NCI-H2081 (cell line): ENCODE results near the gene SORCS1.

ENCODE experiments used
- DNase-seq, 2 experiments: peaks; one replicate each; lab custom pipeline; 2025; lab: John Stamatoyannopoulos, UW

SORCS1 gene

GRCh38 chr10:106577756-106578155 lies 586.8 kb downstream of the SORCS1 start:
- no peak for DNase-seq

GRCh38 chr10:106577266-106577665 lies 587.2 kb downstream of the SORCS1 start:
- no peak for DNase-seq

DNA sequence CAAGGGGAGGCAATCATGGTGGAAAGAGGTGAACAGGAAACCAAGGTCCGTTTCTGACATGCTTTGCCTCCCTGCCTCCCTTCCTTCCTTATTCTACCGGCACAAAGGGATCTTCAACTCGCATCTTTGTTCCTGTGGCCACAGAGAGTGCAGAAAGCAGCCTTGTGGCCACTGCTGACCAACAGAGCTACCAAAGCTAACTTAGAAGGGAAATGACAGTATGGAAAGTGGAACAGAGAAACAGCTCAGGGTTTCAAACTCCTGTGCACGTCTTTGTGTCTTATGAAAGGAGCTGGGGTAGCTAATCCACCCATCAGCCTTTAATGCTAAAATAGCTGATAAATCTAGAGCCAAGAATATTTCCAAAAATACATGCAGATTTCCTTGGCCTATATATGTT lies 588.0 kb downstream of the SORCS1 start:
- DNase-seq = no peak

DNA sequence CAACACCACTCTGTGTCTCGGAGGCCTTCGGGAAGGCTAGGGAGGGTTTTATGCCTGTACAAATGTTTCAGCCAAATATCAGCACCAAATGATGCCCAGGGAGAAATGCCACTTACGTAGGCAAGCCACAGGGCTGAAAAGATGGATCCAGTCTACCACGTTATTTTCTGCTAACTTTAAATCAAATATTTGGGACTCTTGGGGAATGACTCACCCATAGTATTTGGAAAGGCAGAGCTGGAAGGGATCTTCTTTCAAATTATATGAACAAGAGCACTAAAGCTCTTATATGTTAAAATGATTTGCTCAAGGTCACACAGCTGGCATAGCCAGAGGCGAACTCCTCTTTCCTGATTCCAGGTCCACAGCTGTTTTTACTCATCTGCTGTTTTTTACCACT lies 591.4 kb downstream of the SORCS1 start:
- no peak for DNase-seq

DNA sequence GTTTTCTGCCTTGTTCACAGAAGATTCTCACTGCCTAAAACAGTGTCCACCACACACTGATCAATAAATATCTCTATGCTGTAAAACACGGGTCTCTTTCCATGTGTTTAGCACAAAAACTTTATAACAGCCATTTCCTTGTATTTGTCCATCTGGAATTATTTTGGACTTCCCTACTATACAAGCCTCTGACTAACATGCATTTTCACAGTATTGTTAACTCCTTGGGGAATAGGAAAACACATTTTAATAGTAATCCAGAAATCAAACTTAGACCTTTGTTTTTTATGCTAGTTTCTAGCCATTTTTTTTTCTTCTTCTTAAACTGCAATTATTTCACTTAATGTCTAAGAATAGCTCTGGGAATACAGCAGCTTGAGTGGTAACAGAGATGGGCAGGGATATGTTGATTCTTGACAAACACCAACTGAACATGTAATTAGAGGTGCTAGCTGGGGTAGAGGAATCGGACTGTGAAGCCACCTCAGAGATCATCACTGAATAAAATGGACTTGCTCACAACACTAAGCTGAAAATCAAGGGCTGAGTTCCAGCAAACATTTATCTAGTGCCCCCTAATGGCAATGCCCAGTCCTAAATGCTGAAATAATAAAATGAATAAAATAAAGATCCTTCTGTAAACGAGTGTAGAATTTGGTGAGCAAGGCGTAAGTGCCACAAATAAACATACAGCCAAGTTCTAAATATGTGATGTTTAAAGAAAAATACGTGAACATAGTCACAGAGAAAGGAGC lies 593.1 kb downstream of the SORCS1 start:
- no peak for DNase-seq

DNA sequence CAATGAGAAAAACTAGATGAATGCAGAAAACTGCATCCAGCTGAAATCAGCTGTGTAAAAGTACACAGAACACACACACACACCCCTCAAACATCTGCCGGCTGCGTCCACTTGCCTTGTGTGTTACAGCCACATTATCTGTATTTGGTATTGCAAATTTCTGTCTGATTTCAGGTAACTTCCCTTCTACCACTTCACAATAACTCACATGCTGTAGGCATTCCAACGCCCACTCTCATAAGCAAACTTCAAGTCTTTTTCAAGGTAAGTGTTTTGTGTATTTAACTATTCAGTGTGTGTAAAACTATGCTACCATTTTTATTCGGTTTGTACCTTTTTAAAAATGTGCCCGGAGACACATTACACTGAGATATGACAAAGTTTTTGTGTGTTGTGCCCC lies 594.2 kb downstream of the SORCS1 start:
- DNase-seq = no peak

GRCh38 chr10:106567629-106568028 lies 596.9 kb downstream of the SORCS1 start:
- no peak for DNase-seq

DNA sequence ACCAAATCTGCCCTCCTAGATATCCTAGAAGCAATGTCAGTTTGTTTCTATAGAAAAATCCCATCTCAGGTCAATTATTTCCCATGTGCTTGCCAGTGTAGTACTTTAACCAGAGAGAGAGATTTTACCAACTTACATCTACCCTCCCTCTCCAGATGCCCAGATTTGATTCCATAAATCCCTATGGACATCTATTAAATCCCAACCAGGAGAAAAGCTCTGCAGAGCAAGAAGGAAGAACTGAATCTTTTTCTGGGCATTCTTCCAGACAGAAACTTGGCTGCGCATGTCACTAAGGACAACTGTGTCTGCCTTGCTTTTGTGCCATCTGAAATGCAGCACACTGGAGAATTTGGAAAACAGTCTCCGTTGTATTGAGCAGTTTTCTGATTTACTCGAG lies 597.6 kb downstream of the SORCS1 start:
- no peak for DNase-seq

DNA sequence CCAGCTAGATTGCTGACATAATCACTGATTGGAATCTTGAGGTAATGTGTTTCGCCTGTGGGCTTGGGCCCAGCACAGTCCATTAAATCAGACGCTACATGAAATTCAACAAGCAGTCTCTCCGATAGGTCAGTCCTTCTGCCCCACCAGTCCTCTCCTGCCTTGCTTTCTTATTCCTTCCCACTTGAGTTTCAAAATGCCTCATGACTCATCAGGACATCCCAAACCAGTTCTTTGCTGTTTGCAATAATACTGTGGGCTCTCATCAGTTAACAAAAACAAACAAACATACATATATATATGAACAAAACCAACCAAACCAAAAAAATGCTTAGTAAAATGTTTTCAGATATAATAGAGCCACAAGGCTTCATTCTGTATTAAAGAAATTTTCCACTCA lies 599.0 kb downstream of the SORCS1 start:
- no peak for DNase-seq

DNA sequence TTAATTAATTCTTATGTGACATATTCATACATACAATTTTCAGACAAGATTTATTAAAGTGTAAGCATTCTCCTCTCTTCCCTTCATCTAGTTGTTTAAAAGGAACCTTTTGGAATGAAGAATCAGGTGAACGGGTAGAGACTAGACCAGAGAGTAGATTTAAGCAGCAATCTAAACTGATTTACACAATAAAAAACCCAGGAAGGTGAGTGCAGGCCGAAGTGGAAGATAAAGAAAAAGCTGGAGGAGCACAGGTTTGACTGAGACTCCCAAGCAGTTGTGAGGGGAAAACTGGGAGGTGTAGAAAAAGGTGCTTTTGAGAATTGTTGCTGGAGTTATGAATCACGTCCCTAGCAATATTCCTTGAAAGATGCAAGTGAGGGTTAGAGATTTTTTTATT lies 601.1 kb downstream of the SORCS1 start:
- no peak for DNase-seq

- no peak for DNase-seq
Measured at GRCh38 chr10:106560925-106561640, 603.4 kb downstream of the SORCS1 start.

- DNase-seq = no peak
Measured at GRCh38 chr10:106559442-106559841, 605.1 kb downstream of the SORCS1 start.

DNA sequence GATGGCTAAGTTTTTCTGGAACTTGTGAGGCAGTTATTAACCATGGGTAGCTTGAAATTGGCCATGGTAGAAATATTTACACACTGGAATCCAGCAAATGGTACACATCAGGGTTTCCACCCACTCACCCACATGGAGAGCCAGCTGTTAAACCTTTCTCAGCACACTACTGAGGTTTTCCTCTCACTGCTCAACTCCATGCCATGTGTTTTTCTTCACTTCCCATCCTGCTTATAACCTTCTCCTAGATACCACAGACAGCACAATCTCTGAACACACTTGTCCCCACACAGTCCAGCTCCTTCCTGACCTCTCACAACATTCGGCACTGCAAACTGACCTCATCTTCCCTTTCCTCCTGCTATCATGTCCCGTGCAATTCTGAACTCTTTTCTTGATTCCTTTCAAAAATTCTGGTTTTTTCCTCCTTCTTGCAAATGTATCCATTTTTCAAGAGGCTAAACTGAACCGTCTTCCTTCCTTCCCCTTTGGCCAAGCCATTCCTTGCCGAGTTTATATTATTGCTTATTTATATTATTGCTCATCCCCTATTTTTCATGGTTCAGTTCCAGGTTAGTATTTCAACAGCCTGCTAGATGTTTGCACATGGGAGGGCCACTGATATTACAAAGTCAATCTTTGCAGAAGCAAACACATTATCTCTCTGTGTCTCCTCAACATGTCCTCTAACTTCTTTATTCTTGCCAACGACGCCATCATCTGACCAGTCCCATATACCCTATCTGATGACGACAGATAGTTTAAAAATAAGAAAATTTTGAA lies 606.4 kb downstream of the SORCS1 start:
- DNase-seq = no peak

DNA sequence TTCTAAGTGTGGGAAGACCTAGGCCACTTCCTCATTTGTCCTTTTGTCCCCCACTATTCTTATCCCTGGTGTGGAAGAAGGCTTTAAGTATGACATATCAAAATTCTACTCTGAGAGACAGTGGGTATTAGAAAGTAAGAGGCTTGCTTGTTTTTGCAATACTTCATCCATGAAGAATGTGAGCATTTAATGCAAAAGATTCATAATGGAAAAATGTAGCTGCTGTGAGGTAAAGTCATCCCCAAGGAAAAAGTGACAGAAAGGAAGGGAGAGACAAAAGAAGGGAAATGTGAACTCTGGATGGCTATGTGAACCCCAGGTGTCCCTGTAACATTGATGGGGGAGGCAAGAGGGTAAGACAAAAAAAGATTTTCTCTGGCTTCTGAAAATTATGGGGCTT lies 607.5 kb downstream of the SORCS1 start:
- no peak for DNase-seq

DNA sequence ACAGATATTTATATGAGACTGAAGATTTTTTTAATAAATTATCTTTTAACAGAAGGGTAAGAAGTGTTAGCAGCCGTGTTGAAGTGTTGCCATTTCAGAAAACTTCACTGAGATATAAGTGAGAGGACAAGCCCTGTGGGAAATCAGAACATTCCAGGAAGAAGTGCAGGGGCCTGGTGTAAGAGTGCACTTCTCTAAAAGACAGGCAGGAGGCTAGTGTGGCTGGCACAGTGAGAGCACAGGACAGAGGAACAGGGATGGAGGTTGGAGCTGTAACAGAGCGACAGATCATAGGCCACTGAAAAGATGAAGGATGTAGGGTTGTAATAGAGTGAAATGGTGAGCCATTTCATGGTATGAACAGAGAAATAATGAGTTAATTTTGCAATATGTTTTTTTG lies 608.9 kb downstream of the SORCS1 start:
- no peak for DNase-seq

GRCh38 chr10:106551501-106552062 lies 612.9 kb downstream of the SORCS1 start:
- DNase-seq = no peak

GRCh38 chr10:106548832-106549231 lies 615.7 kb downstream of the SORCS1 start:
- DNase-seq = no peak

DNA sequence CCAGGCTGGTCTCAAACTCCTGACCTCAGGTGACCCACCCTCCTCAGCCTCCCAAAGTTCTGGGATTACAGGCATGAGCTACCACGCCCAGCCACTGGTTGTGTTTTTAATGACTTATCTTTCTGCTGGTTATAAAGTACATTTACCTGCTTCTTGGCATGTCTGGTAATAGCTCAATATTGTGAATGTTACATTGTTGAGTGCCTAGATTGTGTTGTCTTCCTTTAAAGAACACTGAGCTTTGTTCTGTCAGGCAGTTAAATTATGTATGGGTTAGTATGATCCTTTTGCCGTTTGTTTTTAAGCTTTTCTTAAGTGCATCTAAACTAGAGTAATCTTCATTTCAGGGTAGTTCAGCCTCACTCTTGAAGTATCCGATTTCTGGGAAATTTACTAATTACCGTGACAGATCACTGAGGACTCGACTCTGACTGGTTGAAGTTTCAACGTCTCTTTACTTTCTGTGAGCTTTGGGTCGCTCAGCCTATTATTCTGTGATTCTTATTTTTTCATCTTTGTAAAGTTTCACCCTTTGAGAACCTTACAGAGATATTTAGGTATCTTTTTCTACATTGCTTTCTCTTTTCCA lies 617.4 kb downstream of the SORCS1 start:
- no peak for DNase-seq

GRCh38 chr10:106542461-106542860 lies 622.0 kb downstream of the SORCS1 start:
- no peak for DNase-seq

DNA sequence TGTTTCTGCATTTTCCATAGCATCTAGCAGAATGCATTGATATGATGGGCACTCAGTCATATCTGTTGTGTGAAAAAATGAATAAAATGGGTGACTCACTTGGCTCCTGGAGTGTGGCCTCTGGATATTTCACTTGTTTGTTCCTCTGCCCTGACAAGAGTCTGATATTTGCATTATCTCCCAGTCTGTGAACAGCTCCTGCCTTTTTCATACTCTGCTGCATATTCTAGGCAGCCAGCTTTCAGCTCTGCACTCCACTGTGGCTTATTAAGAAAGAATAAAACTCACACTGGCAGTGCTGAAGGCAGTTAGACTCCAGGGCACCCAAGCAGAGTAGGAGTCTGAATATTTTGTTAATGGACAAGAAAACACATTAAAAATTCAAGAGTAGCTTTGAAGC lies 623.9 kb downstream of the SORCS1 start:
- DNase-seq = no peak

DNA sequence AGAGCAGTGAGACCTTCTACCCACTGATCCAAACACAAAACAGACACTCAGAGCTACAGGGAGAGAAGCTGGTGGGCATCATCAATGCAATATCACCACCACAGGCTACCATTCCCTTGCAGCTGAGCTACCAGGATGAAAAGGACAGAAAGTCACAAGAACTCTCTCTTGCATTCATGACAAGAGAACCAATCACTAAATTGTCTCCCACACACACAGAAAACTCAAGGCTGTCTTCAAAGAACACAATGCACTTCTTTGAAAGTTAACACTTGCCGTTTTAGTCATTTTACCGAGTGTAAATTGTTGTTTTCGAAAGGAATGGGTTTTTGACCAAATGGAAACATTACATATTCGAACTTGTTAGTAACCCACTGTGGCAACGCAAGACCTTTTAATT lies 626.6 kb downstream of the SORCS1 start:
- no peak for DNase-seq

DNA sequence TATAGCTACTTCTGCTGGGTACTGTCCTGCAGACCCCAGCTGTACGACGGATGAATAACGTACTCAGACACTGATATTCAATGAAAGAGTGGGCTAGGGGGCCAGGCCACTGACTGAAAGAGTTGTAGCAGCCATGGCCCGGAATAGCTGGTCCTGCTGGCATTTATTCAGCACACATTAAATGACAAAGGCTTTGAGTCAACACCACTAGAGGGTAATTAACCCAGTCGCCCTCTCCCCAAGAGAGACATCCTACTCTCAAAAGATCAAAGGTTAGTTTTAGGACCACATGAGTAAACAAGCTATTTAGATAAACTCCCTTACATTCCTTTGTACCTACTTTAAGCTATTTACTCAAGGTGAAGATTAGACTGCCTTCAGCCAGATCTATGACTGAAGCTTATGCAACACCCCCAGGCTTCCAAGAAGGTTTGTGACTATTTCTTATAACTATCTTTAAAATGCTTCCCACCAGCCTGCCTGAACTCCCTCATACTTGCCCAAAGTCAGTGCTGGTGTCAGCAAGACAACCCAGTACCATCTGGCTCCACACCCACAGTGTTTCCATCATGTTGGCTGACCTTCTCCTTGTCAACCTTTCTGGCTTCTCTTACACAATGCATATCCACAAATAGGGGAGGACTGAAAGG lies 629.1 kb downstream of the SORCS1 start:
- no peak for DNase-seq
